ENCODE data around the gene PIP. TPM values are rescaled to one million over a fixed set of nuclear protein-coding genes. Genes with fewer than 3 reads are reported as not detected.
"Not testable (repeated sequence)": the region's sequence is repeated elsewhere in the genome, so short reads cannot be mapped to it uniquely, and the experiment has no call there.

PIP gene
- total RNA-seq, 1 donor = not detected

DNA sequence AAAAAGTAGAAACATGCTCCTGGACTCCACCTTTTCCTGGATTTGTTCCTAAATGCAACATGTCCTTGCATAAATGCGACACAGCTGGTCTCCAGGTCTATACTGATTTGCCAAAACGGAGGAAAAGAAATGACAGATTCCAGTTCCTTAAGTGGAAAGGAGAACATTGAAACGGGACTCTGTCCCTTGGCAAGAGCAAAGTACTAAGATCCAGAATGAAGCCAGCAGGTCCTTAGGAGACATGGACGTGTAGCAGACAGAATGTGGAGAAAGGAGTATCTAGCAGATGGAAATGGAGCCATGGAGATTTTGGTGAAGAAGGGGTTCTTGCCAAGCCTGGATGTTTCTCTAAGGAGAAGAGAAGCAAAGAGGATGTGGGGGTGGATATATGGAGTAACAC, 16.2 kb downstream of the PIP start:
- DNase-seq (ENCODE audit: low read depth) = no peak
- TF ChIP-seq, protein P1, sequence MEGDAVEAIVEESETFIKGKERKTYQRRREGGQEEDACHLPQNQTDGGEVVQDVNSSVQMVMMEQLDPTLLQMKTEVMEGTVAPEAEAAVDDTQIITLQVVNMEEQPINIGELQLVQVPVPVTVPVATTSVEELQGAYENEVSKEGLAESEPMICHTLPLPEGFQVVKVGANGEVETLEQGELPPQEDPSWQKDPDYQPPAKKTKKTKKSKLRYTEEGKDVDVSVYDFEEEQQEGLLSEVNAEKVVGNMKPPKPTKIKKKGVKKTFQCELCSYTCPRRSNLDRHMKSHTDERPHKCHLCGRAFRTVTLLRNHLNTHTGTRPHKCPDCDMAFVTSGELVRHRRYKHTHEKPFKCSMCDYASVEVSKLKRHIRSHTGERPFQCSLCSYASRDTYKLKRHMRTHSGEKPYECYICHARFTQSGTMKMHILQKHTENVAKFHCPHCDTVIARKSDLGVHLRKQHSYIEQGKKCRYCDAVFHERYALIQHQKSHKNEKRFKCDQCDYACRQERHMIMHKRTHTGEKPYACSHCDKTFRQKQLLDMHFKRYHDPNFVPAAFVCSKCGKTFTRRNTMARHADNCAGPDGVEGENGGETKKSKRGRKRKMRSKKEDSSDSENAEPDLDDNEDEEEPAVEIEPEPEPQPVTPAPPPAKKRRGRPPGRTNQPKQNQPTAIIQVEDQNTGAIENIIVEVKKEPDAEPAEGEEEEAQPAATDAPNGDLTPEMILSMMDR (IDR thresholded peaks at IDR 0.05; ENCODE audit: insufficient read depth, low read length) = no peak
- no peak overlapping the region for H3K4me3 ChIP-seq (ENCODE audit: low read depth, low read length)

DNA sequence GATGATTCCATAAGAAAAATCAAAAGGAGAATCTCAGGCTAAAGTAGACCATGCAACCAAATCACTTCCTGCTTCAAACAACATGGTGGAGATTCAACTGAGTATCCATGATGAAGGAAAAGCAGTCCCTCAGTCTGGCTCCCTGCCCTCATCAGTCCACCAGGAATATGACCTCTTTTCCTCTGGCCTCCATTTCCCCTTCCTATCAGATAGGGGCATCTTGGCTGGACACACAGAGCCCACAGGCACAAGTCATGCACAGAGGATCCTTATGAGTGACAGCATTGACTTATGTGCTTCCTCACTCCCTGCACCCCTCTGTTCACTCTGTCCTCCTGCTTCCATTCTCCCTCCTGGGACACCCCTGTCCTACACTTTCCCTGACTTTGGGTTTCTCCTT, 16.8 kb downstream of the PIP start:
- DNase-seq (ENCODE audit: low read depth) = no peak
- TF ChIP-seq, protein P1 (IDR thresholded peaks at IDR 0.05; ENCODE audit: insufficient read depth, low read length) = no peak
- no peak overlapping the region for H3K4me3 ChIP-seq (ENCODE audit: low read depth, low read length)

DNA sequence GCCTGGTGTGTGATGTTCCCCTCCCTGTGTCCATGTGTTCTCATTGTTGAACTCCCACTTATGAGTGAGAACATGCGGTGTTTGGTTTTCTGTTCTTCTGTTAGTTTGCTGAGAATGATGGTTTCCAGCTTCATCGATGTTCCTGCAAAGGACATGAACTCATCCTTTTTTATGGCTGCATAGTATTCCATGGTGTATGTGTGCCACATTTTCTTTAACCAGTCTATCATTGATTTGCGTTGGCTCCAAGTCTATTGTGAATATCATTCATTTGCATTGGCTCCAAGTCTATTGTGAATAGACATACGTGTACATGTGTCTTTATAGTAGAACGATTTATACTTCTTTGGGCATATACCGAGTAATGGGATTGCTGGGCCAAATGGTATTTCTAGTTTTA, 18.8 kb downstream of the PIP start:
- H3K4me3 ChIP-seq (ENCODE audit: low read depth, low read length); DNase-seq (ENCODE audit: low read depth): not testable (repeated sequence)

DNA sequence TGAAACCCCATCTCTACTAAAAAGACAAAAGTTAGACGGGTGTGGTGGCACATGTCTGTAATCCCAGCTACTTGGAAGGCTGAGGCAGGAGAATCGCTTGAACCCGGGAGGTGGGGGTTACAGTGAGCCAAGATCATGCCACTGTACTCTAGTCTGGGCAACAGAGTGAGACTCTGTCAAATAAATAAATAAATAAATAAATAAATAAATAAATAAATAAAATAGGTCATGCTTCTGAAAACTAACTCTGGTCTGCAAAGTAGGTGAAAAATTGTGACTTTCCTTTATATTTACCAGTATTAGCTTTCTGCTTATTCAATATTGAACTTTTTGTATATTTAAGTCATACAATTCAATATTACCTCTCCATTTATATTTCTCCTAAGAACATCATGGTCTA, 26.7 kb downstream of the PIP start:
- DNase-seq (ENCODE audit: low read depth); H3K4me3 ChIP-seq (ENCODE audit: low read depth, low read length): not testable (repeated sequence)

DNA sequence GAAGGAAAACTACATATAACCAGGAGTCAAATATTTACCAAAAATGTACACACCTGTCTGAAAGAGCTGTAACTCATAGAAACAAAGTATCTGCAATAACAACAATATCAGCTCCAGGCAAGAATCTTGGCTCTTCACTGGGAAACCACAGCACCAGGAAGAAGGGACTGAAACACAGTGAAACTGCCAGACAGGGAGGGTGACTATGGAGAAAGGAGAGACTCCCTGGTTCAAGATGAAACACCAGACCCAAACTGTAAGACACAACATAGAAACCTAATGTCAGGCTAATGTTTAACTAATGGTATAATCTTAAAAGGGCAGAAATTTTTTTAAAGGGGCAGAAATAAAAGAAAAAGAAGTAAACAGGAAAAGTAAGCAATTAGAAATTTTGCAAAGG, 39.8 kb downstream of the PIP start:
- TF ChIP-seq, protein P1 (IDR thresholded peaks at IDR 0.05; ENCODE audit: insufficient read depth, low read length) = no peak
- H3K4me3 ChIP-seq (ENCODE audit: low read depth, low read length) = no peak overlapping the region
- DNase-seq (ENCODE audit: low read depth) = peak; percentile 7

DNA sequence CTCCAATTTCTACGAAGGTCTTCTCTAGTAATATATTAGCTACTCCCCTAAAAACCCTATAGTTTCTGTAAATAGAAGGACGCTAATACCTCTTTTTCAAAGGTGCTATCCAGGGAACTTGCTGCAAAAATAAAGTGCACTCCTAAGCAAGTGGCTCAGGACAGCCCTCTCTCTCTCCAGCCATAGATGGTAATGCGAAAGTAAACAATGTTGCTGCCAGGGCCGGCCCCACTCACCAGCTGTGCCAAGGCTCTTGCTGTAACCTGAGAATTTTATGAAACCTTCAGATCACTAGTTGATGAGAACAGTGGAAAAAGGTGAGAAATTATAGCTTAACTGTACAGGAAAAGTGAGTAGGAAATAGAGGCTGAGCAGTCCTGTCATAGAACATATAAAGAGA, 40.5 kb downstream of the PIP start:
- no peak overlapping the region for H3K4me3 ChIP-seq (ENCODE audit: low read depth, low read length)

DNA sequence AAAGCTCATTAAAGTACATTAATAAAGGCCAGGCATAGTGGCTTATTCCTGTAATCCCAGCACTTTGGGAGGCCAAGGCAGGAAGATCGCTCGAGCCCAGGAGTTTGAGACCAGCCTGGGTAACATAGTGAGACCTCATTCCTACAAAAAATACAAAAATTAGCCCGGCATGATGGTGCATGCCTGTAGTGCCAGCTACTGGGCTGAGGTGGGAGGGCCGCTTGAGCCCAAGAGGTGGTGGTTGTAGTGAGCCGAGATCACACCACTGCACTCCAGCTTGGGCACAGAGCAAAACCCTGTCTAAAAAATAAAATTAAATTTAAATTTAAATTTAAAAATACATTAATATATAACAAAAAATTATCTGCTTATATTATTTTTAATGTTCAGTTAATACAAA, 44.3 kb downstream of the PIP start:
- TF ChIP-seq, protein P1 (IDR thresholded peaks at IDR 0.05; ENCODE audit: insufficient read depth, low read length) = no peak
- DNase-seq (ENCODE audit: low read depth) = no peak
- H3K4me3 ChIP-seq (ENCODE audit: low read depth, low read length) = no peak overlapping the region

More for the DNA sequence above, 40.5 kb downstream of the PIP start:
- peak; percentile 36 for DNase-seq (ENCODE audit: low read depth)
- TF ChIP-seq, protein P1 (IDR thresholded peaks at IDR 0.05; ENCODE audit: insufficient read depth, low read length) = no peak

DNA sequence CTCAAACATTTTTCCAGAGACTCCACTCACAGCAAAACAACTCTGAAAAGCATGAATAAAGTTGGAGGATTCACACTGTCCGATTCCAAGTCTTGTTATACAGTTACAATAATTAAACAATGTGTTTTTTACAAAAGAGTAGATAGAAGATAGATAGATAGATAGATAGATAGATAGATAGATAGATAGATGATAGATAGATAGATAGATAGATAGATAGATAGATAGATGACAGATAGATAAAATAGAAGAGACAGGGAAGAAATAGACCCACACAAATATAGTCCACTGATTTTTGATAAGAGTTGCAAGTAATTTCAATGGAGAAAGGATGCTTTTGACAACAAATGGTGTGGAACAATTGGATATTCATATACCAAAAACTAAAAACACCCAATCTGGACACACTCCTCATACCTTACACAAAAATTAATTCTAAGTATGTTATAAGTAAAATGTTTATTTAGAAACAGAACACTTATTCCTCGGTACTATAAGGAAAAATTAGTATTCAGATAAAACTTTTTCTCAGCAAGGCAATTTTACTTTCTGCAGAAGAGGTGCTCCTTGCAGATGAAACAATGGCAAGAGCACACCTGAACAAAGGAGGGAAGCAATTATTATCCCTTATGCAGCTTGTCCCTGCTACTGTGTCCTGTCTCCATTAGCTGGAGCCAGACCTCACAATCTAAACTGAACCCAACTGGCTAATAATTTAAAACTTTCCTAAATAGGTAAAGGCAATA, 45.7 kb downstream of the PIP start:
- DNase-seq (ENCODE audit: low read depth) = no peak
- TF ChIP-seq, protein P1 (IDR thresholded peaks at IDR 0.05; ENCODE audit: insufficient read depth, low read length) = no peak
- no peak overlapping the region for H3K4me3 ChIP-seq (ENCODE audit: low read depth, low read length)

DNA sequence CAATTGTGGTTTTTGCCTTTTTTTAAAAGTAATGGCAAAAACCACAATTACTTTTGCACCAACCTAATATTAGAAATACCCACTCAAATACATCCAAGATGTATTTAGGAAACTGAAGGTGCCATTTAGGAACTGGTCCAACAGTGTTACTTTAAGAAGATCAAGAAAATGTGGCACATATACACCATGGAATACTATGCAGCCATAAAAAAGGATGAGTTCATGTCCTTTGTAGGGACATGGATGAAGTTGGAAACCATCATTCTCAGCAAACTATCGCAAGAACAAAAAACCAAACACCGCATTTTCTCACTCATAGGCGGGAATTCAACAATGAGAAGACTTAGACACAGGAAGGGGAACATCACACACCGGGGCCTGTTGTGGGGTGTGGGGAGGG, 48.9 kb downstream of the PIP start:
- H3K4me3 ChIP-seq (ENCODE audit: low read depth, low read length); DNase-seq (ENCODE audit: low read depth): not testable (repeated sequence)

Measured in fibroblast of the aortic adventitia (primary cell).